Measurements from ENCODE around the gene LLGL2. TPM values are rescaled to one million over a fixed set of nuclear protein-coding genes. Genes with fewer than 3 reads are reported as not detected.

The LLGL2 gene
- total RNA-seq, 3 donors from 2014 or later: 4.6 to 60.2 (median 52.4) TPM

GRCh38 chr17:75544250-75544649 lies 18.8 kb downstream of the LLGL2 start:
- no peaks in the 10 kb centered on the region for H3K9me3 ChIP-seq
- H3K27ac ChIP-seq: no peak overlapping the region
- no peaks in the 10 kb centered on the region for H3K36me3 ChIP-seq
- H3K4me1 ChIP-seq: peaks cover 0 to 5% of the 10 kb centered on the region in 2 donors
- H3K4me3 ChIP-seq: no peak overlapping the region
- no peak for DNase-seq (ENCODE audit: low spot score in 2 of 2)
- H3K27me3 ChIP-seq: no peaks in the 10 kb centered on the region
- intact Hi-C loops (cut with DNase I; ENCODE audit: low total_unique reads): loop anchor here (5.0 kb wide), 1 partner anchor 1038 kb away; no protein-coding TSS in a partner anchor
- TF ChIP-seq POLR2AphosphoS5 (IDR thresholded peaks at IDR 0.05) (no peak), CTCF (IDR thresholded peaks at IDR 0.05) (no peak), POLR2A (IDR thresholded peaks at IDR 0.05) (no peak)

GRCh38 chr17:75546181-75546580 lies 20.7 kb downstream of the LLGL2 start:
- TF ChIP-seq CTCF (IDR thresholded peaks at IDR 0.05) (no peak), POLR2AphosphoS5 (IDR thresholded peaks at IDR 0.05) (no peak), POLR2A (IDR thresholded peaks at IDR 0.05) (no peak)
- intact Hi-C loops (cut with DNase I; ENCODE audit: low total_unique reads): no loop called here
- Histone ChIP-seq H3K9me3 (no peaks in the 10 kb centered on the region), H3K4me3 (no peak overlapping the region), H3K27ac (peak overlapping the region in 1 of 2 donors; percentile 74), H3K36me3 (no peaks in the 10 kb centered on the region), H3K4me1 (peaks cover 0 to 5% of the 10 kb centered on the region in 2 donors), H3K27me3 (no peaks in the 10 kb centered on the region)
- no peak for DNase-seq (ENCODE audit: low spot score in 2 of 2)

GRCh38 chr17:75547091-75547490 lies 21.6 kb downstream of the LLGL2 start:
- no peak for TF ChIP-seq POLR2A (IDR thresholded peaks at IDR 0.05)
- peak in 1 of 3 donors; percentile 23 for TF ChIP-seq POLR2AphosphoS5 (IDR thresholded peaks at IDR 0.05)
- intact Hi-C loops (cut with DNase I; ENCODE audit: low total_unique reads): loop anchor here (1.0 kb wide), 1 partner anchor 37 kb away; no protein-coding TSS in a partner anchor
- no peak overlapping the region for H3K4me3 ChIP-seq
- H3K36me3 ChIP-seq: no peaks in the 10 kb centered on the region
- H3K9me3 ChIP-seq: no peaks in the 10 kb centered on the region
- peak overlapping the region; percentile 68 to 83 for H3K27ac ChIP-seq
- H3K4me1 ChIP-seq: peaks cover 0 to 5% of the 10 kb centered on the region in 2 donors
- peak; percentile 50 to 63 for DNase-seq (ENCODE audit: low spot score in 2 of 2)
- no peaks in the 10 kb centered on the region for H3K27me3 ChIP-seq

- H3K4me1 ChIP-seq: peaks cover 0 to 5% of the 10 kb centered on the region in 2 donors
- intact Hi-C loops (cut with DNase I; ENCODE audit: low total_unique reads): loop anchor here (1.0 kb wide), 1 partner anchor 40 kb away; no protein-coding TSS in a partner anchor
- peak overlapping the region; percentile 83 to 97 for H3K27ac ChIP-seq
- TF ChIP-seq CTCF (IDR thresholded peaks at IDR 0.05) (no peak), POLR2A (IDR thresholded peaks at IDR 0.05) (no peak), POLR2AphosphoS5 (IDR thresholded peaks at IDR 0.05) (no peak)
- no peak for DNase-seq (ENCODE audit: low spot score in 2 of 2)
- no peaks in the 10 kb centered on the region for H3K36me3 ChIP-seq
- no peak overlapping the region for H3K4me3 ChIP-seq
- H3K27me3 ChIP-seq: no peaks in the 10 kb centered on the region
- H3K9me3 ChIP-seq: no peaks in the 10 kb centered on the region
Measured at GRCh38 chr17:75548813-75549212, 23.3 kb downstream of the LLGL2 start.

GRCh38 chr17:75549246-75550138 lies 24.0 kb downstream of the LLGL2 start:
- Histone ChIP-seq H3K36me3 (no peaks in the 10 kb centered on the region), H3K9me3 (no peaks in the 10 kb centered on the region), H3K27me3 (no peaks in the 10 kb centered on the region), H3K4me3 (peak overlapping the region in 2 of 3 donors; percentile 11 to 50), H3K4me1 (peaks cover 0 to 5% of the 10 kb centered on the region in 2 donors), H3K27ac (peak overlapping the region; percentile 83 to 97)
- peak; percentile 87 to 88 for DNase-seq (ENCODE audit: low spot score in 2 of 2)
- intact Hi-C loops (cut with DNase I; ENCODE audit: low total_unique reads): loop anchor here (1.0 kb wide), 1 partner anchor 40 kb away; no protein-coding TSS in a partner anchor
- peak in 1 of 3 donors; percentile 60 for TF ChIP-seq POLR2AphosphoS5 (IDR thresholded peaks at IDR 0.05)
- no peak for TF ChIP-seq CTCF (IDR thresholded peaks at IDR 0.05)
- peak; percentile 56 for TF ChIP-seq POLR2A (IDR thresholded peaks at IDR 0.05)
